HG02763 (cell line): ENCODE data around the gene WDFY4.

Experiments
- ATAC-seq: cut with Tn5 transposase; IDR thresholded peaks from one replicate; pipeline ENCODE4 v1.9.1; 2021; ENCODE audit warnings: mild to moderate bottlenecking, moderate library complexity; ENCODE audit not compliant: unreplicated experiment

WDFY4 gene

GRCh38 chr10:48705401-48705938 is 20.8 kb downstream of the WDFY4 start:
- no peak for ATAC-seq

GRCh38 chr10:48707472-48707871 is 22.8 kb downstream of the WDFY4 start:
- ATAC-seq = no peak

- ATAC-seq = no peak
Observed at GRCh38 chr10:48708144-48708543, 23.5 kb downstream of the WDFY4 start.

- no peak for ATAC-seq
Observed at GRCh38 chr10:48710647-48711275, 26.1 kb downstream of the WDFY4 start.

GRCh38 chr10:48711830-48712229 is 27.2 kb downstream of the WDFY4 start:
- ATAC-seq = no peak

GRCh38 chr10:48714088-48714487 is 29.4 kb downstream of the WDFY4 start:
- no peak for ATAC-seq

- no peak for ATAC-seq
Observed at GRCh38 chr10:48716416-48716815, 31.7 kb downstream of the WDFY4 start.

- ATAC-seq = no peak
Observed at GRCh38 chr10:48720611-48721010, 35.9 kb downstream of the WDFY4 start.

- ATAC-seq = no peak
Observed at GRCh38 chr10:48722153-48723145, 37.8 kb downstream of the WDFY4 start.

- ATAC-seq = no peak
Observed at GRCh38 chr10:48724127-48724526, 39.5 kb downstream of the WDFY4 start.

- ATAC-seq = no peak
Observed at GRCh38 chr10:48725708-48726107, 41.0 kb downstream of the WDFY4 start.

GRCh38 chr10:48727866-48728265 is 43.2 kb downstream of the WDFY4 start:
- no peak for ATAC-seq

GRCh38 chr10:48729222-48729621 is 44.5 kb downstream of the WDFY4 start:
- no peak for ATAC-seq

- no peak for ATAC-seq
Observed at GRCh38 chr10:48729941-48730457, 45.3 kb downstream of the WDFY4 start.

GRCh38 chr10:48731141-48731540 is 46.5 kb downstream of the WDFY4 start:
- no peak for ATAC-seq

GRCh38 chr10:48731654-48732053 is 47.0 kb downstream of the WDFY4 start:
- ATAC-seq = no peak

- ATAC-seq = no peak
Observed at GRCh38 chr10:48733329-48733728, 48.7 kb downstream of the WDFY4 start.

GRCh38 chr10:48735836-48736390 is 51.2 kb downstream of the WDFY4 start:
- no peak for ATAC-seq

- ATAC-seq = no peak
Observed at GRCh38 chr10:48736596-48736995, 51.9 kb downstream of the WDFY4 start.

GRCh38 chr10:48737886-48738285 is 53.2 kb downstream of the WDFY4 start:
- no peak for ATAC-seq

- ATAC-seq = no peak
Observed at GRCh38 chr10:48739170-48739569, 54.5 kb downstream of the WDFY4 start.
